Measurements from ENCODE around the gene KRTAP4-5.
"Not testable (repeated sequence)": the region's sequence is repeated elsewhere in the genome, so short reads cannot be mapped to it uniquely, and the experiment has no call there.

KRTAP4-5 gene

DNA sequence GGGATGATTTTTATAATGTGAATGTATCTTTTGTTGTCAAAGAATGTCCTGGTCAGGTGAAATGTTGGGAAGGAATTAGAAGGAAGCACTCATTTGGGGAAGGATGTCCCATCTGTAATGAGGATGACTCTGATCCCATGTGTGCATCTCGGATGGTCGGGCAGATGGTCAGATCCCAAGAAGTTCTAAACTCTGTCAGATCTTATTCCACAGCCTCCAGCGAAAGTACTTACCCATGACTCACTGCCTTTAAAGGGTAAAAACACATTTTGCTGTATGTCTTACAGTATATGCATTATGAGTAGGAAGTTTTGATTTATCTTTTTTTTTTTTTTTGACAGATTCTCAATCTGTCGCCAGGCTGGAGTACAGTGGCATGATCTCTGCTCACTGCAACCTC lies 30.9 kb downstream of the KRTAP4-5 start:
- H3K4me3 ChIP-seq (ENCODE audit: low read depth, low read length): no peak overlapping the region
- TF ChIP-seq, protein P1, sequence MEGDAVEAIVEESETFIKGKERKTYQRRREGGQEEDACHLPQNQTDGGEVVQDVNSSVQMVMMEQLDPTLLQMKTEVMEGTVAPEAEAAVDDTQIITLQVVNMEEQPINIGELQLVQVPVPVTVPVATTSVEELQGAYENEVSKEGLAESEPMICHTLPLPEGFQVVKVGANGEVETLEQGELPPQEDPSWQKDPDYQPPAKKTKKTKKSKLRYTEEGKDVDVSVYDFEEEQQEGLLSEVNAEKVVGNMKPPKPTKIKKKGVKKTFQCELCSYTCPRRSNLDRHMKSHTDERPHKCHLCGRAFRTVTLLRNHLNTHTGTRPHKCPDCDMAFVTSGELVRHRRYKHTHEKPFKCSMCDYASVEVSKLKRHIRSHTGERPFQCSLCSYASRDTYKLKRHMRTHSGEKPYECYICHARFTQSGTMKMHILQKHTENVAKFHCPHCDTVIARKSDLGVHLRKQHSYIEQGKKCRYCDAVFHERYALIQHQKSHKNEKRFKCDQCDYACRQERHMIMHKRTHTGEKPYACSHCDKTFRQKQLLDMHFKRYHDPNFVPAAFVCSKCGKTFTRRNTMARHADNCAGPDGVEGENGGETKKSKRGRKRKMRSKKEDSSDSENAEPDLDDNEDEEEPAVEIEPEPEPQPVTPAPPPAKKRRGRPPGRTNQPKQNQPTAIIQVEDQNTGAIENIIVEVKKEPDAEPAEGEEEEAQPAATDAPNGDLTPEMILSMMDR (IDR thresholded peaks at IDR 0.05; ENCODE audit: borderline replicate concordance, insufficient read depth, low read depth, low read length): no peak

DNA sequence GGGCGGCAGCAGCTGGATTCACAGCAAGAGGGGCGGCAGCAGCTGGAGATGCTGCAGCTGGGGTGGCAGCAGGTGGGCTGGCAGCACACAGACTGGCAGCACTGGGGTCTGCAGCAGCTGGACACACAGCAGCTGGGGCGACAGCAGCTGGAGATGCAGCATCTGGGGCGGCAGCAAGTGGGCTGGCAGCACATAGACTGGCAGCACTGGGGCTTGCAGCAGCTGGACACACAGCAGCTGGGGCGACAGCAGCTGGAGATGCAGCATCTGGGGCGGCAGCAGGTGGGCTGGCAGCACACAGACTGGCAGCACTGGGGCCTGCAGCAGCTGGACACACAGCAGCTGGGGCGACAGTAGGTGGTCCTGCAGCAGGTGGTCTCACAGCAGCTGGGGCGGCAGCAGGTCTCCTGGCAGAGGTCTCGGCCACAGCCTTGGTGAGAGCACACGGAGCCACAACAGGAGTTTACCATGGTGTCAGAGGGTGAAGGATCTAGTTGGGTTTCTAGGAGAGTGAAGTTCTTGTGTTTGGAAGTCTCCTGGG lies 31.7 kb downstream of the KRTAP4-5 start, which contains the start of gene KRTAP4-11:
TSS of gene KRTAP4-11 (minus strand) at position 528 of the 541 bp plus-strand sequence. CDS start at position 470, 58 bp downstream.
- H3K4me3 ChIP-seq (ENCODE audit: low read depth, low read length): not testable (repeated sequence)

DNA sequence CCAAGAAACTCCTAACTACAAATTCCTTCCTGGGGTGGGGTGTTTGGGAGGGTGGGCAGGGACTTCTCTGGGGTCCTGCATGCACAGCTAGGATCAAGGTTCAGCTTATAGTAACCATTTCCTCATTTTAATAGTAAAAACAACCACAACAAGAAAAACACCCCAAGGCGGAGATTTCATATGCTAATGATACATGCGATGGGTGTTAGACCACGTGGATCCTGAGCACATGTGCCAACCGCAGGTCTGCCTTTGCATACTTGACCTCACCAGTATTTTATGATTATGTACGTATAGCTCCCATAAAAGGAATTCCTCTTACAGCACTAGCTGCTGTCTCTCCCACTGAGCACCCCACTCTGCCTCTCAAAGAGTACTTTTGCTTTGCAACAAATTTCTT lies 33.3 kb downstream of the KRTAP4-5 start:
- TF ChIP-seq, protein P1 (IDR thresholded peaks at IDR 0.05; ENCODE audit: borderline replicate concordance, insufficient read depth, low read depth, low read length): no peak
- no peak overlapping the region for H3K4me3 ChIP-seq (ENCODE audit: low read depth, low read length)

DNA sequence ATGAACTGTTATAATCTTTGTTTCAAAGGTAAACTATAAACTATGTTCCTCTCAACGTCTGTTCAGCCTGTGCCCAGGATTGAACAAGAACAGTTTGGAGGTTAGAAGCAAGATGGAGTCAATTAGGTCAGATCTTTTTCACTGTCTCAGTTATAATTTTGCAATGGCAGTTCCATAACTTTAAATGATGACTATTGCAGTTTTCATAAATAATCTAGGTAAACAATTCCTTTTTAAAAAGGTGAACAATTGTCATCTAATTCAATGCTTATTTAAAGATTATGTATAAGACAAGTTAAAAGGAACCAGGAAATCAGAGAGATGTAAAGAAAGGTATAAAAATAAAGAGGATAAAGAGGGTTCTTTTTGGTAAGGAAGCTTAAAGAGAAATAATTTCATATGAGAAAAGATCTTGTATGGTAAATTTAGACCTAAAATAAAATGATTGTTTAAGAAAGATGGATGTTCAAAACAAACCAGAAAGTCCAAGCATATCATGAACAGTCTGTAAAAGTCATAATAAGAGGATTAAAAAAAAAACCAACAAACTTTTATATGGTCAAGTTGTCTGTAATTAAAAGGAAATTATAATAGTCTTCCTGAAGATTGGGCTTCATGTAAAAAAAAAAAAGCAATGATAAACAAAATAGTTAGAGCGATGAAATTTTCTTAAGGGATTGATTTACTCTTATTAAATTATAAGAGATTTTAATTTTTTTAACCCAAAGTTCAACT lies 38.3 kb downstream of the KRTAP4-5 start:
- TF ChIP-seq, protein P1 (IDR thresholded peaks at IDR 0.05; ENCODE audit: borderline replicate concordance, insufficient read depth, low read depth, low read length): no peak
- H3K4me3 ChIP-seq (ENCODE audit: low read depth, low read length): no peak overlapping the region

DNA sequence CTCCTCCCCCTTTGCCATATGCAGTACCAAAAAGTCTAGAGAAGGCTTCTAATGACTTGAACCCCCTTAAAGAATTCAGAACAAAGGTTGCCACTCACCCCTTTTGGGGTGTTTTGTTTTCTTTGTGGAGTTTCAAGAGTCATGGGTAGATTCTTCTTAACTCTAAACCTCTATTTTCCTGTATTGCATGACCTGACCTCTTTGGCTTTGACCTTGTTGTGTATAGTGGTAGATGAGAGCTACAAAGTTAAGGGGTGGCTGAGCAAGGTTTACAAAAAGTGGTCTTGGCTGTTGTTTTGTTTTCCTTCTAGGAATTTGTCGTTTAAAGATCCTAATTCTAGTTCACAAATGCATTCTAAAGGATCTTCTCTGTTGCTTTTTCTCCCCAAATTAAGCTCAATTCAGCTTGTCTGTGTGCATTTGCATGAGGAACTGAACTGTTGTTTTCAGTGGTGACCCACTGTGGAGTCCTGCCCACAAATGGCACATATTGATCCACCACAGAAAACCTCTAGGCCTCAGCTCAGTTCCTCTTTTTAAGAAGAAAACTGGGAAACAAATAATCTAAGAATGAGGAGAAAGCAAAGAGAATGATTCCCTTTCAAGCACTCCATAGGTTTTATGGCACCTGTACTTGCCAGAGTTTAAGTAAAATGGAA lies 40.8 kb downstream of the KRTAP4-5 start:
- H3K4me3 ChIP-seq (ENCODE audit: low read depth, low read length): not testable (repeated sequence)

DNA sequence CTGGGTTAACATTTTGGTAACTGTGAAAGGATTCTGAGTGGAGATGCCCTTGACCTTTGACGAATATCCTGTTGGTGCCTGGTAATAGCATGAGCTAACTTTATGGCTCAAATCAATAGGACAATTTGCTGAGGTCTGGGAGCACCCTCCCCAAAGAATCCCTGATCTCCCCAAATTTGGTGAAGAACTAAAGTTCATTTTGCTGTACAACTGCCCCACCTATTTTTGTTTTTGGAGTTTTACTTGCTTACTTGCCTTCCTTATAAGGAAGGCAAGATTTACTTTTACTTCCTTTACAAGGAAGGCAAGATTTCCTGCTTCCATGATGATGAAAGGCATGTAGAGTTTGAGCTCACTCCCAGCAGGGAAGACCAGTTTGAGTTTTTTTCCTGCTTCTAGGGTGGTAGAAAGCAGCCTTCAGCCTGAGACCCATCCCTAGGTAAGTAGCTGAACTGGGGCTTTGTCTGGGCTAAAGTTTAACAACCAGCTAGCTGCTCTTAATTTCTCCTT lies 41.6 kb downstream of the KRTAP4-5 start:
- no peak overlapping the region for H3K4me3 ChIP-seq (ENCODE audit: low read depth, low read length)
- TF ChIP-seq, protein P1 (IDR thresholded peaks at IDR 0.05; ENCODE audit: borderline replicate concordance, insufficient read depth, low read depth, low read length): no peak

DNA sequence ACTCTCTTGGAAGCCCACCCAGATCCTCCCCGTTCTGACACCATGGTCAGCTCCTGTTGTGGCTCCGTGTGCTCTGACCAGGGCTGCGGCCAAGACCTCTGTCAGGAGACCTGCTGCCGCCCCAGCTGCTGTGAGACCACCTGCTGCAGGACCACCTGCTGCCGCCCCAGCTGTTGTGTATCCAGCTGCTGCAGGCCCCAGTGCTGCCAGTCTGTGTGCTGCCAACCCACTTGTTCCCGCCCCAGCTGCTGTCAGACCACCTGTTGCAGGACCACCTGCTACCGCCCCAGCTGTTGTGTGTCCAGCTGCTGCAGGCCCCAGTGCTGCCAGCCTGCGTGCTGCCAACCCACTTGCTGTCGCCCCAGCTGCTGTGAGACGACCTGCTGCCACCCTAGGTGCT lies 44.3 kb downstream of the KRTAP4-5 start, which contains the start of gene KRTAP4-9:
TSS of gene KRTAP4-9 (plus strand) at position 43 of the 400 bp plus-strand sequence. CDS start at position 43, 0 bp downstream.
- not testable (repeated sequence) for H3K4me3 ChIP-seq (ENCODE audit: low read depth, low read length)

DNA sequence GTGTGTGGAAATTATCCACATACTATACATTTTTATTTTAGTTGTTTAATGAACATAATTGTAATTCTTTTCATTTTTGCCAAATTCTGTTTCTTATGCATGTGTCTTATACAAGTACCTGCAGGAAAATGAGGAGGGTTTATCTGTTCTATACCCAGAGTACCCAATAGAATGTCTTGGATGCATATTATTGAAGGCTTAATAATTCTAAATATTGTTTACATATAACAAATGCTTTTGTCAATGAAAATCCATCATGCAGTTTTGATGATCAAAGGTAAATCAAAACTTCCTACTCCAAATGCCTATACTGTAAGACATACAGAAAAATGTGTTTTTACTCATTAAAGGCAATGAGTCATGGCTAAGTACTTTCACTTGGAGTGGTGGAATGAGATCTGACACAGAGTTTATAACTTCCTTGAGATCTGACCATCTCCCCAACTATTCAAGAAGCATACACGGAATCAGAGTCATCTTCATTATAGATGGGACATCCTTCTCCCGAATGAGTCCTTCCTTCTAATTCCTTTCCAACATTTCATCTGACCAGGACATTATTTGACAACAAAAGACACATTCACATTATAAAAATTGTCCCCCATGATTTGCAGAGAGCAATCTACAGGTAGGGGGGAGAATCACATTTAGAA lies 45.1 kb downstream of the KRTAP4-5 start:
- not testable (repeated sequence) for H3K4me3 ChIP-seq (ENCODE audit: low read depth, low read length)

DNA sequence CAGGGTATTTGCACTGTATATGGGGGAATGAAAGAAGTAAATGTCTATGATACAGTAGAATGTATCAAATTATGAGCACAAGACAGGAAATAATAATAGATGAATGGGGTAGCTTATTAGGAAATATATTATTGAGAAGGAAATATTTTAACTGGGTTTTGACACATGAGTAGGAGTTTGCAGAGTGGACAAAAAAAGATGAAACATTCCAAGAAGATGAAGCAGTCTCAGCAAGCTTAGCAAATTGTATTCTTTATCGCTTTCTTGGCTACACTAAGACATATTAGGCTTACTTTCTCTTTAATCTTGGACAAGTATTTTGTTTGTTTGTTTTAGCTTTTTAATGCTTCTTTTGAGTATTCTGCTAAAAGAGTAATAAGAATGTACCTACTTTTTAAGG lies 45.7 kb downstream of the KRTAP4-5 start:
- TF ChIP-seq, protein P1 (IDR thresholded peaks at IDR 0.05; ENCODE audit: borderline replicate concordance, insufficient read depth, low read depth, low read length): no peak
- H3K4me3 ChIP-seq (ENCODE audit: low read depth, low read length): no peak overlapping the region
